ENCODE measurements around the gene UBTF. TPM values are rescaled to one million over a fixed set of nuclear protein-coding genes. Genes with fewer than 3 reads are reported as not detected.

UBTF gene
- total and polyA plus RNA-seq, 8 donors: 31.9 to 51.8 (median 39.5) TPM

- Histone ChIP-seq H3K4me3 (no peak overlapping the region), H3K27ac (no peak overlapping the region), H3K27me3 (no peaks in the 10 kb centered on the region), H3K9me3 (no peaks in the 10 kb centered on the region), H3K36me3 (no peaks in the 10 kb centered on the region), H3K4me1 (no peaks in the 10 kb centered on the region)
- peak in 1 of 6 donors; percentile 20 for DNase-seq
- no peak for TF ChIP-seq CTCF (IDR thresholded peaks at IDR 0.05)
- intact Hi-C loops (cut with DNase I): no loop called here
- WGBS, 2 donors: 35 to 42% methylated on average over 9 of the region's 9 CpGs
- peak in 3 of 4 donors; percentile 46 to 56 (median 55) for ATAC-seq
- FAIRE-seq: no peak
These were observed 47.1 kb upstream of the UBTF start for GRCh38 chr17:44266402-44267164.

- DNase-seq (no peak), FAIRE-seq (no peak), ATAC-seq (no peak)
- Histone ChIP-seq H3K27me3 (no peaks in the 10 kb centered on the region), H3K9me3 (no peaks in the 10 kb centered on the region), H3K36me3 (no peaks in the 10 kb centered on the region), H3K27ac (no peak overlapping the region), H3K4me3 (no peak overlapping the region), H3K4me1 (no peaks in the 10 kb centered on the region)
- intact Hi-C loops (cut with DNase I): no loop called here
- 74 to 81% methylated on average over 6 to 7 of the region's 7 CpGs for WGBS, 2 donors
- no peak for TF ChIP-seq CTCF (IDR thresholded peaks at IDR 0.05)
These were observed 43.9 kb upstream of the UBTF start for GRCh38 chr17:44263345-44263902.

- Histone ChIP-seq H3K4me3 (no peak overlapping the region), H3K4me1 (no peaks in the 10 kb centered on the region), H3K9me3 (no peaks in the 10 kb centered on the region), H3K36me3 (no peaks in the 10 kb centered on the region), H3K27me3 (no peaks in the 10 kb centered on the region), H3K27ac (no peak overlapping the region)
- DNase-seq (no peak), FAIRE-seq (no peak), ATAC-seq (no peak)
- no peak for TF ChIP-seq CTCF (IDR thresholded peaks at IDR 0.05)
- 51 to 57% methylated on average over 11 of the region's 11 CpGs for WGBS, 2 donors
- intact Hi-C loops (cut with DNase I): no loop called here
These were observed 43.3 kb upstream of the UBTF start for GRCh38 chr17:44262654-44263225.

GRCh38 chr17:44260296-44260695, 40.8 kb upstream of the UBTF start:
- no peak for TF ChIP-seq CTCF (IDR thresholded peaks at IDR 0.05)
- ATAC-seq (no peak), FAIRE-seq (no peak), DNase-seq (no peak)
- Histone ChIP-seq H3K9me3 (no peaks in the 10 kb centered on the region), H3K27ac (no peak overlapping the region), H3K4me1 (no peaks in the 10 kb centered on the region), H3K36me3 (no peaks in the 10 kb centered on the region), H3K27me3 (no peaks in the 10 kb centered on the region), H3K4me3 (no peak overlapping the region)
- intact Hi-C loops (cut with DNase I): no loop called here
- 81 to 83% methylated on average over 6 of the region's 6 CpGs for WGBS, 2 donors

Measured in pancreas (tissue), 10 donors.